ENCODE data around the gene MFN2.

GRCh38 chr1:11946647-11947046, 33.6 kb upstream of the MFN2 start:
- TF ChIP-seq EZH2 (IDR thresholded peaks at IDR 0.05; ENCODE audit: low read depth) (no peak), CTCF (conservative IDR thresholded peaks at IDR 0.05) (no peak)
